LoVo (cell line): ENCODE measurements around the gene POP4.
"Not testable (repeated sequence)": the region's sequence is repeated elsewhere in the genome, so short reads cannot be mapped to it uniquely, and the experiment has no call there.

ENCODE experiments used
- DNase-seq: peaks from one replicate; pipeline ENCODE4 v3.0.0-alpha.2; 2016; ENCODE audit warnings: low spot score

The POP4 gene

DNA sequence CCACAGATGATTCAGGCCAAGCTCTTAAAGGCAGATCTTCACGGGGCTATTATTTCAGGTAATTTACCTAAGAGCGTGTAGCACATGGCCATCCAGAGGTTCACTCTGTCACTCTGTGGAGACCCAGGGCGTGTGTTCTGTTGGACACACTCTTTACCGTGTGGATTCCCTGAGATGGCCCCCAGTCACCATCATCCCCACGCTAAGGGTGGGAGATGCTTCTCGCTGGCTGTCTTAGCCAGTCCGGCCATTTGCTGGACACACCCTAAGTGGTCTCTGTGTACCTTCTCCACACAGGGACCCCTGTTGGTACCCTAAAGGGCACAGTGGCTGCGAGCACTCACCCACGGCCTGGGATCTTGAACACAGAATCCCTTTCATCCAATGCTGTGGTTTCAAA, 6.0 kb downstream of the POP4 start:
- DNase-seq = no peak

DNA sequence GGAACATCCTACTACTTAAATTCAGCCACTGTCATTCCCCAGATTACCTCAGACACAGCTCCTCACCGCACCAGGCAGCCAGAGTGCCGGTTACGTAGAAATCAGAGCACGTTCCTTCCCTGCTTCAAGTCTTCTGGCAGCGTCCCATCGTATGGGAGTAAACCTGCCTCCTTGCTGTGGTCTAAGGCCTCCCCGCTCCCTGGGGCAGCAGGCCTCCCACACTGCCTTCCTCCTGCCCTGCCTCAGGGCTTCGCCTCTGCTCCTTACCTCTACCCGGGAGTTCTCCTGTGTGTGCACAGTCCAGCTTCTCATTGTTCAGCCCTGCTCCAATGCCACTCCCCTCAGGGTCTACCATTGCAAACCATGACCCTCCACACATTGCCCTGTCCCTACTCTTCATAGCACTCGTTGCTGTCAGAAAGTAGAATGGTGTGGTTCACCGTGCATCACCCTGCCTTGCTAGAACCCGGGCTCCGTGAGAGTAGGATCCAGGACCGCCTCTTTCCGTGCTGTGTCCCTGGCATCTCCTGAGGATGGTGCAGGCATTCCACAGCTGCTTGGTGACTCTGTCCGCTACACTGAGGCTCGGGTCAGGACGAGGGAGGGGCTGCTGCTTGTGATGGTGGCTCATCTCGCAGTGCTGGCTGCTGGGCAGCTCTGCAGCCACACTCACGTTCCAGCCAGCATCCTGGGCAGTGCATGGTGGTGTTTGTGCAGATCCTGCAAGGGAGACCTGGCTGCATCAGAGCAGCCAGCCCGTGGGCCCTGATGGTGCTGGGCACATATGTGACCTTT, 6.9 kb downstream of the POP4 start:
- no peak for DNase-seq

DNA sequence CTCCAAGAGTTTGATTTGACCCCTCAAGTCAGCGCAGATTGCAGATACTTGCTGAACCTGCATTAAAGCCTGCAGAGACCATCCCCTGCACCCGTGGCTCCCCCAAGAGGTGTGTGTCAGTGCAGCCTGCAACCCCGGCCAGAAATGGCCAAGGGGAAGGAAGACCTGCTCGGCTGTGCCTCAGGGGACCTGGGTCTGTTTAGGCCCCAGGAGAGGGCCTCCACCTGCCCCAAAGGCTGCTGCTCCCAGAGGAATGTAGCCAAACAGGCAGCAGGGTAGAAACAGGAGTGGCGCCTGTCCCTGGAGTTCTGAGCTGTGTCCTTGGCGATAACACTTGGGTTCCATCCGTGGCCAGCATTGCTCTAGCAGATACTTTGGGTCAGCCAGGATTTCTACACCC, 8.0 kb downstream of the POP4 start:
- no peak for DNase-seq

DNA sequence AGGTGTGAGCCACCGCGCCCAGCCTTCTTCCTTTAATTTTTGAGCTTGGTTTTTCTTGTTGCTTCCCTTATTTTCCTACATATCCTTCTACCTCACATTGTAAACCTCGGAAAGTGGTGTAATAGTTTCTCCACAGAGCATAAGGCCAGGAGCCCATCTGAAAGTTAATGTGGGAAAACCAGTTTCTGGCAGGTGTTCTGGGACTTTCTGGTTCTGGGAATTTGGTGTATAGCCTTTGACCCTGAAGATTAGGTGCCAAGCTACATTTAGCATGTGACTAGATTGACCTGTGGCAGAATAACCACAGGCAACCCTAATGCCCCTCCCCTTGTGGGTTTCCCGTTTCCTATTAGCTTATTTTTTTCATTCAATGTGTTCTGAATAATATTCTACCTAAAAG, 8.7 kb downstream of the POP4 start:
- no peak for DNase-seq

DNA sequence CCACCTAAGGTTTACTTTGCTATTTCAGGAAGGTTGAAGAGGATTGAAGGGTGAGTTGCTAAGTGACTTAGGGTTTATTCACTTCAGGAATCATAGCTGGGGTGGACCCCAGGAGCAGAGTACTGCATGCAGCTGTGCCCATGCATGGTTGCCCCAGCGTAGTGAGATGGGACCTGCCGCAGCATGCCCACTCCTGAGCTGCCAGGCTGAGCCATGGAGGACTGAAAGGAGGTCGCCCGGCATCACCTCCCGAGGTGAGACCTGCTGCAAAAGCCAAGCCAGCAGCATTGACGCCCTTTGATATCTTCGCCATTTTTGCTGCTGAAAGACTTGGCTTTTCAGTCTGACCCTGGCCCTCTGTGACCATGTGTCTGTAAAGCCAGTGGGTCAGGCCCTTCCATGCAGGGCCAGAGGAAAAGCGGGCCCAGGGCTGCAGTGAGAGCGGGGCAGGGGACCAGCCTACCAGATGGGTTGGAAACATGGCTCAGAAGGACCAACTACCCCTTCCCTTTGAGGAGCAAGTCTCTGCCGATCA, 9.9 kb downstream of the POP4 start:
- DNase-seq = no peak

DNA sequence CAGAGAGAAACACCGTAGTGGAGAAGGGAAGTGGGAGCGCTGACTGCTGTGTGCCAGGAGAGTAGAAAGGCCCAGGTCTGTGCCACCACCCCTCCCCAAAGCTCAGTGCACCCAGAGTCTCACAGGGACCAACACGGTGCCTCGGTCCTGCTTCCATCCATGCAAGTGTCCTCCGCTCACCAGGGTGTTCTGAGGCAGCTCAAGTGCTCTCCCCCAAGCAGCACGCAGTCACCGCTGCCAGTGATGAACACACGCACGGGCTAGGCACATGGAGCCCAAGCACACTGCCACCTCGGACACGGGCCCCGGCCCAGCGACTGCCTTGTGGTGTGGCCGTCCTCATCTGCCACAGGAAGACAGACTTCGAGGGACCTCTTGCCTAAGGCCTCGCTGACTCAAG, 10.5 kb downstream of the POP4 start:
- no peak for DNase-seq

DNA sequence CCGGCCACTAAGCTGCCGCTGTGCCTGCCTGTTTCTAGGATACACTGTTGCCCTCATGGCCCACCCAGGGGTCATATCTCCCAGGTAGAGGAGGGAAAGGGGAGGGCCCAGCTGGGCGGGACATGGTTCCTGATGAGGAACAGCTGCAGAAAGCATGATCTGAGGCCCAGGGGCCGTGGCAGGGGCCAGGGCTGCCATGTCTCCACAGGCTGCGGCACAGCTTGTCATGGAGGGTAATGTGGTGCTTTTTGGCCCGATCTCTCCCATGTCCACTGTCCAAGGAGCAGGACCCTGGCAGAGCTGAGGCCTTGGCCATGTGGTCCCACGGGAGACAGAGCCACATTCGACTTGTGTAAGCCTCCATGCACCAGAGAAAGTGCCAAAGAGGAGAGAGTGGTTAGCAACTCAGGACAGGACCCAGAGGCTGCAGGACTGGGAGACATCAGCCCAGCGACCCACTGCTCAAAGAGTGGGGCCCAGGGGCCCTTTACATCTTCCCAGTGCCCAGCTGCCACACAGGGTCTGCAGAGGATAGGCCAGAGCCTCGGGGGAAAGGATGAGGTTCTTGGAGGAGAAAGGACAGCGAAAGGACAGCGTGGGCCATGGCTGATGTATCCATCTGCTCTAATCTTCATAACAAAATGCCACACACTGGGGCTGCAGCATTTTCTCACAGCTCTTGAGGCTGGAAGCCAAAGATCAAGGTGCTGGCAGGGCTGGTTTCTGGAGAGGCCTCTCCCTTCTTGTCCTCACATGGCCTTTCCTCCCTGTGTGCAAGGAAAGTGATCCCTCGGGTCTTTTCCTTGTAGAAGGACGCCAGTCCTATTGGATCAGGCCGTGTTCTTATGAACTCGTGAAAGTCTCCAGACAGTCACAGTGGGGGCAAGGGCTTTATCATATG, 11.5 kb downstream of the POP4 start:
- DNase-seq = no peak

DNA sequence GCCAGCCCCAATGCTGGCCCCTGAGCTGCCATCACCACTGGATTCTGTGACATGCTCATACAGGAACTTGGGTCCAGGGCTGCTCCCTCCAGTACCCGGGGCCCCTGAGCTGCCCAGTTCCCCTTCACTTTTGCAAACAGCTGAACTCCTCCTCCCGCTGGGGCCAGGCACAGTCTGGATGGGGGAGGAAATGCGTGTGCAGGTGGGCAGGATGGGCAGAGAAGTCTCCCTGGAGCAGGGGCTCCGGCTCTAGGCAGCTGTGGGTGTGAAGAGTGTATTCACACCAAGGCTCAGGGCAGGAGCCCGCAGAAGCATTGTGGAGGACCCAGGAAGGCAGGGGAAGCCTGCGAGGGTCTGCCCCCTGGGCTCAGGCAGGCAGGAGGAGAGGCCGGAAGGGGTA, 12.4 kb downstream of the POP4 start:
- no peak for DNase-seq

DNA sequence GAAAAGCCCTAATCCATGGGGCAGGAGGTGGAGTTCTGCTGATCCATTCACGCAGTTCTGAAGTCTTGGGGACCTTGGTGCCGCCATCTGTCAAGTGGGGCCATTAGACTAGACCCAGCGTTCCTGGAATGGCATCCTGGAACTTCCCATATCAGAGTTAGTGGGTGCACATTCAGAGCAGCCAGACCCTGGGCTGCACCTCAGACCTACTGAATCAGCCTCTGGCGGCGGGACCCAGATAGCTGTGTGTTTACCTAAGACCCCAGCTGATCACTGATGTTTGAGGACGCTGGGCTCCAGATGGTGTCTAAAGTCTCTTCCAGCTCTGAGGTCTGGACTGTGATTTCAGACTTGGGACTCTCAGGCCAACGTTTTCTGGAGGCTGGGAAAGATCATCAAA, 12.8 kb downstream of the POP4 start:
- DNase-seq = no peak

DNA sequence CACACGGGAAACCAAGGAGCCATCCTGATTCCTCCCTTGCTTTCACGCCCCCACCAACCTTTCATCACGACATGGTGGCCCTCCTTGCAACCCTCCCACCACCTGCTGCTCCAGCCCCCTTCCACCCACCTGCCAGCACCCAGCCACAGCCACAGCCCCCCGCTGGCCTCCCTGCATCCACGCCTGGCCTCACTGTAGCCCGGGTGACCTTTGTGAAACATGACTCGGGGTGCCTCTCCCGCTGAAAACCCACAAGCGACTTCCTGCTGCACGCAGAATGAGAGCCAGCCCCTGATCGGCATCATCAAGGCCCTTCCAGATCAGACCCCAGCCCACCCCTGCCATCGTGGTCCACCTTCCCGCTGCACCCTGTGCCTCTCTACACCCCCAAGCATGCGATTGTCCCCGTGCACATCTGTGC, 14.9 kb downstream of the POP4 start:
- no peak for DNase-seq

DNA sequence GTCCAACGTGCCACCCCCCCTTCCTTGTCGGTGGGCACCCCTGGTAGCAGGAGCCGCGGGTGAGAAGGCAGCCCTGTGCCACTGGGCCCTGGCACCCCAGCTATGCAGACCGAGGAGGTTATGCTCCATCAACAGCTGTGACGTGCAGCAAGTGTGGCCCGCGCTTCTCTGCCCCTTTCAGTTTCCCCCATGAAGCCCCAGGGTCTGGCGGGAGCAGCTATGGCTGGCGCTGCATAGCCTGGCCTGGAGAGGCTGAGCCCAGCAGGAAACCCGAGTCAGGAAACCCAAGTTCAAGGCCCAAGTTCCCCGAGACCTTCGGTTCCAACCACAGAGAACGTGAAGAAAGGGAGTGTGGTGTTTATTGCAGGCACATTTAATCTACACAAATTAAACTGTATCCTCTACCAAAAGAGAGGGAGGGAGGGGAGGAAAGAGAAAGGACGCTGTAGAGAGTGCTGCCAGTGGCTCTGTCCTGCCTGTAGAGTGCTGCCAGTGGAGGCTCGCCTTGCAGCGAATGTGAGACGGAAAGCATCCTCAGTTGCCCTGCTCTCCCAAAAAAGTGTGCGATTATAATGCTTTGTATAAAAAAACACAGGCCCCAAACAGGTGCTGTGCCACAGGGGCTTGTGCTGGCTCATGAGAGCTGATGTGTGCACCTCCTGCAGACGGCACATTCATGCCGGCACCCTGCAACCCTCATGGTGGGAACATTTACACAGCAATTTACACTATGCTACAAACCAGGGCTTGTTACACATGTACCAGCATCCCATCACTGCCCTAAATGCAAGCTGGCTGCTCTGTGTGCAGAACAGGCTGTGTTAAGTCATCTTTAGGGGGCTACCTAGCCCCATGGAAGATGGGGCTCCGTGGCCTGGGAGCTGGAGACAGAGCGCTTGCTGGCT, 16.3 kb downstream of the POP4 start:
- no peak for DNase-seq

DNA sequence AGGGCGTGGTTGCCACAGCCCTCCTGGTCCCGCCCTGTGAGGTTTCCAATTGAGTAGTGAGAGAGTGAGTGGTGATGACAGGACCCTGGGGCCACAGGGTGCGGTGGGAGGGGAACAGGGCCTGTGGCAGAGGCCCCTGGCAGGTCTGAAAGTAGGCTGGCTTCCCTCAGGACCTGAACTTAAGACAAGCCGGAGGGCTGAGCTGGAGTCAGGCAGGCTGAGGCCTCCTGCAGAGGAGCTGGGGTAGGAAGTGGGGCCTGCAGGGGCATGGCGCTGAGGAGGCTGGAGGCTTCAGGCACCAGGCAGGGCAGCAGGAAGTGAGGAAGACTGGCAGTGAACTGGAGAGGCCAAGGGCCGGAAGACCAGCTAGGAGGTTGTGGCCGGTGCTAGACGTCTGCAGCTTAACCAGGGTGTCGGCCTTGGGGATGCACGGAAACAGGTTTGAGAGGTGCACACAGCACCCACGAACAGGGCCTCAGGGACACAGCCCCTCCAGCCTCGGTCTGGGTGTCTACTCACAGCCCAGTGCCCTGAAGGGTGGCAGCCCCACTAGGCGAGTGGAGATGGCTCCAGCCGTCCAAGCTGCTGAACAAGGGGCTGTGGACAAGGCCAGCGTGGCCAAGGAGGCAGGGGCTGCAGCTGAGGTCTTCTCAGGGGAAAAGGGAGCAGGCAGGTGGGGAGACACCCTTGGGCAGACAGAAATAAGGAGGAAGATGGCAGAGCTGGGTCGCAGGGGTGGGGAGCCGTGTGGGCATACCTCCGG, 17.8 kb downstream of the POP4 start:
- DNase-seq = no peak

DNA sequence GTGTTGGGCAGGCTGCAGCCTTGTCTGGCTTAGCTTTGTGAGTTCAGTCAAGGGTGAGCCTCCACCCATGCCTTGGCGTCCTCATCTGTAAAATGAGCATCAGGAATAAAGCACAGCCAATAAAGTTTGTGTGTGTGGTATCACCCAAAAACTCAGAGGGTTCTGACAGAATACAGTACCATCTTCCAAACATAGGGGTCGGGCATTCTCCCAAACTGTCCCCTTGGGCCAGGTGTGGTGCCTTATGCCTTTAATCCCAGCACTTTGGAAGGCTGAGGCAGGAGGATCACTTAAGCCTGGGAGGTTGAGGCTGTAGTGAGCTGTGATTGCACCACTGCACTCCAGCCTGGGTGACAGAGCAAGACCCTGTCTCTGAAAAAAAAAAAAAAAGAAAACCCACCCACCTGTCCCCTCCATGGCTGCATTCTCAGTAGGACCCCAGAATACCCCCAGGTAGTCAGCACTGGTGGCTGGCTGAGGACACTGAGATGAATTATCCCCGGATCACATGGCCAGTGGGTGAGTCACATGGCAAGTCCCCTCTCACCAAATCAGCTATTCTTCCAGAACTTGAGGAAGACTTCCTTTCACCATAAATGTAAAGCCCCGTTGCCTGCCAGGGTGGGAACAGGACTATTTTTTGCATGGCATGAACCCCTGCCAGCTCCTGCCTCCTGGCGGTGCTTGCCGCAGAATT, 18.6 kb downstream of the POP4 start:
- no peak for DNase-seq

DNA sequence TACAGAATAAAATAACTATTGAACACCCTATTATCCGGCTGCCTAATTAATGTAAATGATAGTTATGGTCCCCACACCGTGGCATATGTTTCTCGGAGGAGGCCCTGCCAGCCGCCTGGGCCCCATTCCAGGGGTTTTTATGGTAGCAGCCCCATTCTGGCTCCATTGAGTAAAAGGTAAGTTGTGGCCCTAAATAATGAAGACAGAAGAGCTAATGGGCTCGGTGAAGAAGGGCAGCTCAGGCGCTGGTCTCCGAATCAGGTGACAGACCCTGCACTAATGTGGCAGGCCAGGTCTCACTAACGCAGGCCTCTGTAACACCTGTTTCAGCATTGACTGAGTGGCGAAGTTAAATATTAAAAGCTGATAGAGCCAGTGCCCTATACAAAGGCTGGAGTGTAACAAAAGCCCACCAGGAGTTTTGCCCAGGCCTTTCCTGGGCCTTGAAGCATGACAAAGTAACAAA, 19.1 kb downstream of the POP4 start:
- DNase-seq = no peak

DNA sequence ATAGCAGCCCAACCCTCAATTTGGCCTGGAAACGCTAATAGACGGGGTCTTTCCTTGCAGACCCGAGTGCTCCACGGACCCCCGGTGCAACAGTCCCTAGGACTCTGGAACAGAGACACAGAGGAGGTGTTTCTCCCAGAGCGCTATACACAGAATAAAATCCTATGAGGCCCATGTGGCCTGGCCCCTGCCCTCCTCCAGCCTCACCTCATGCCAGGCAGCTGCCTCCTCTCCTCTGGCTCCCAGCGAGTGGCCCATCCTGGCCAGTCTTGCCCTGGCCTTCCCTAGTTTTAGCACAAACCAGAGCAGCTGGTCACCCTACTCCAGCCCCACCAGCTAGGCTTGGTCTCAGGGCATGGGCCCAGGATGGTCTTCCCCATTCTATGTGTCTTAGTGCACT, 20.3 kb downstream of the POP4 start:
- DNase-seq = no peak

DNA sequence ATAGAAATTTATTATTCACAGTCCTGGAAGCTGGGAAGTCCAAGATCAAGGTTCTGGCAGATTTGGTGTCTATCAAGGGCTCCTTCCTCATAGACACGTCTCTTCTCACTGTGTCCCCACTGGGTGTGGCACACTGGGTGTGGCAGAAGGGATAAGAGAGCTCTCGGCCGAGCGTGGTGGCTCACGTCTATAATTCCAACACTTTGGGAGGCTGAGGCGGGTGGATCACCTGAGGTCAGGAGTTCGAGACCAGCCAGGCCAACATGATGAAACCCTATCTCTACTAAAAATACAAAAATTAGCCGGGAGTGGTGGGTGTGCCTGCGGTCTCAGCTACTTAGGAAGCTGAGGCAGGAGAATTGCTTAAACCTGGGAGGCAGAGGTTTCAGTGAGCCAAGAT, 20.7 kb downstream of the POP4 start:
- not testable (repeated sequence) for DNase-seq

DNA sequence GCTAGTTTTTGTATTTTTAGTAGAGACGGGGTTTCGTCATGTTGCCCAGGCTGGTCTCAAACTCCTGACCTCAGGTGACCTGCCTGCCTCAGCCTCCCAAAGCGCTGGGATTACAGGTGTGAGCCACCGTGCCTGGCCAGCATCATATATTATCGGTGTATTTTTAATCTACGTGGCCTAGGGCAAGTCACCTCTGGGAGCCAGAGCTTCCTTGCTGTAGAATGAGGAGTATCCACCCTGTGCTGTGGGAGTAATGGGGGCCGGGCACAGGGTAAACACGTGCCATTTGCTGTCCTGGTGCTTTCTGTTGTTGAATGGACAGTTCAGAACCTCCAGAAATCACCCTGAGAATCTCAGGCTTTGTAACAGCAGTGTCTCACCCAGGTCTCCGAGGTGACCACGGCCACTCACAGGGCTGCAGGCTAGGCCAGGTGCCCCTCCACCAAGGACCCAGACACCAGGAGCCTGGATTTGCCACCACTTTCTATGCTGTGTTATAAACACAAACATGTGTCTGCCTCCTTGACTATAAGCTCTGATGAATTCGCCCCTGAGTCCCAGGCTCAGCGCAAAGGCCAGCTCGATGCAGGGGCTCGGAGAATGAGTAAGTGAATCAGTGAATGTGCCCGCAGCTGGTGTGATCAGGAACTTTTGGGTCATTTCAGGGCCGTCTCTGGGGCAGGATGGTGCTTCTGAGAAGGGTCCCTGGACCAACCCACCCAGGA, 22.7 kb downstream of the POP4 start:
- DNase-seq = no peak

DNA sequence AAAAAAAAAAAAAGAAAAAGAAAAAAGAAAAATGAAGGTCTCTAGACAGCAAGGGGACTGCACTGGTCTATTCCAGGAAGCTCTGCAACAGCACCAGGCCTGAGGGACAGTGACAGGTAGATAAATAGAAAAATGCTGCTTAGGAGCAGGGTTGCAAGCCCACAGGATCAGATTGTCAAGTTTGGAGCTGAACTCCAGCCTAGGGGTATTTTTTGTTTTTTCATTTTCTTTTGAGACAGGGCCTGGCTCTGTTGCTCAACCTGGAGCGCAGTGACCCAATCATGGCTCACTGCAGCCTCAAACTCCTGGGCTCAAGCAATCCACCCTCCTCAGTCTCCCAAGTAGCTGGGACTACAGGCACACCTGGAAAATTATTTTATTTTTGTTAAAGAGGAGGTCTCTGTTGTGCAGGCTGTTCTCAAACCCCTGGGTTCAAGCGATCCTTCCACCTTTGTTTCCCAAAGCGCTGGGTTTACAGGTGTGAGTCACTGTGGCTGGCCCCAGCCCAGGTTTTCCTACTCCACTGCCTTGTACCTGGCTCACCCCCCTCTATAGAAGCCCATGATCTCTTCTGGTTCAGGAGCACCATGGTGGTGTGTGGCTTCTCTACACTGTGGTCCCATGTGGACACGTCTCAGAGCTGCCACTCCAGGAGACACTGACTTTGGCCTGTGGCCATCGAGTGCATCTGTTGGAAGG, 23.9 kb downstream of the POP4 start:
- DNase-seq = no peak

DNA sequence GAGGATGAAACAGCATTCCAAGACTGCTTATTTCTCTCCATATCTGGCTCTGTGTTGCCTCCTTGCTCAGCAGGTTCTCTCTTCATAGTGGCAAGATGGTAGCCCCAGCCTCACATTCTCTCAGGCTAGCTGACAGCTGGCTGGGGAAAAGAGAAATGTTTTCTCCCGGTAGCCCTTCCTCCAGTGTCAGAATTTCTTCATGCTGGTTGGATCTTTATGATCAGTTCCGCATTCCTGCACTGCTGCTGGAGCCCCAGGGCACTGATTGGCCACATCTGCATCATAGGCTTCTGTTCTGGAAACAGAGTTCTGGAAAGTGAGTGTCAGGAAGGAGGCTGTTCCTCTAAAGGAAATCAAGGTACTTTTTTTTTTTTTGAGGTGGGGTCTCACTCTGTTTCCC, 24.6 kb downstream of the POP4 start:
- no peak for DNase-seq
